T-helper 1 cell treated with Interleukin-12 subunit alpha and Interleukin-12 subunit beta and Interleukin-4 antibody, amounts not matched to agents 30 μg/mL and 1 μg/mL, for 36 hours (primary cell): ENCODE data around the gene REN.

Experiments
- H3K27ac Mint-ChIP-seq: one replicate; pipeline ENCODE4 v1.8.0; 2021; ENCODE audit warnings: mild to moderate bottlenecking, mixed read lengths
- H3K27me3 Mint-ChIP-seq: one replicate; pipeline ENCODE4 v1.8.0; 2021; ENCODE audit warnings: low read depth, mixed read lengths
- H3K36me3 Mint-ChIP-seq: one replicate; pipeline ENCODE4 v1.8.0; 2021; ENCODE audit warnings: low read depth, mixed read lengths
- H3K4me1 Mint-ChIP-seq: one replicate; pipeline ENCODE4 v1.8.0; 2021; ENCODE audit warnings: low read depth, mixed read lengths
- H3K4me3 Mint-ChIP-seq: one replicate; pipeline ENCODE4 v1.8.0; 2021; ENCODE audit warnings: mild to moderate bottlenecking, moderate library complexity, mixed read lengths
- H3K9me3 Mint-ChIP-seq: one replicate; pipeline ENCODE4 v1.8.0; 2021; ENCODE audit warnings: mixed read lengths

Gene REN

DNA sequence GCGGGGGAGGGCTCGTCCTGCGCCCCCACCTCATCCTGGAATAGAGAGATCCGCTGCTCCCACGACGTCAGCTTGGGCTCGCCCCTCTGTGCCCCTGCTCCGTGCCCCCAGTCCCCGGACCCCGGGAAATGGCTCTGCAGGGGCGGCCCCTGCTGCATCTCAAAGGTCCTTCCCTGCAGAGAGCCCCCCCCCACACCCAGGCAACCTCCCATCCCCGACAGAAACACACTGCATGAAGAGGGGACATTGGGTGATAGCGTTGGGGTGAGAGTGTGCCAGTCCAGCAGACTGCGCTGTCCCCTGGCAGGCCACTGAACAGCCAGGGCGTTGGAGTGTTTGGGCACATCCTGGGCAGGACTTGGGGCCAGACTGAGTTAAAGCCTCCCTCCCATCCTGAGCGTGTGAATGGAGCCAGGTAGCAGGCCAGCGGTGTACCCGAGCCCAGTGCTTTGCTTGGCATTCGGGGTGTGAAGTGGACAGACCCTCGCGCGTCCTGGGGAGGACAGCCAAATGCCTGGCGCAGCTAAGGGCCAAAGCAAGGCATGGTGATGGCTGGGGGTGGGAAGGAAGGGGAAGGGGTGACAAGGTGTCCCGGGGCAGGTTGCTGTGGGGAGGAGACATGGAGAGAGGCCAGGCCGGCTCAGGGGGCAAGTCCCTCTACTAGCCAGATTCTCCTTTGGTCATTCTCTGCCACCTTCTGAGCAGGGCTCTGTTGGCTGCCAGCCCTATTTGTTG lies 13.7 kb downstream of the REN start:
- Mint-ChIP-seq H3K9me3 (no peaks in the 10 kb centered on the region), H3K27ac (no peak overlapping the region), H3K36me3 (no peaks in the 10 kb centered on the region), H3K4me1 (no peaks in the 10 kb centered on the region), H3K4me3 (peak overlapping the region; percentile 2), H3K27me3 (peaks cover 43% of the 10 kb centered on the region)

DNA sequence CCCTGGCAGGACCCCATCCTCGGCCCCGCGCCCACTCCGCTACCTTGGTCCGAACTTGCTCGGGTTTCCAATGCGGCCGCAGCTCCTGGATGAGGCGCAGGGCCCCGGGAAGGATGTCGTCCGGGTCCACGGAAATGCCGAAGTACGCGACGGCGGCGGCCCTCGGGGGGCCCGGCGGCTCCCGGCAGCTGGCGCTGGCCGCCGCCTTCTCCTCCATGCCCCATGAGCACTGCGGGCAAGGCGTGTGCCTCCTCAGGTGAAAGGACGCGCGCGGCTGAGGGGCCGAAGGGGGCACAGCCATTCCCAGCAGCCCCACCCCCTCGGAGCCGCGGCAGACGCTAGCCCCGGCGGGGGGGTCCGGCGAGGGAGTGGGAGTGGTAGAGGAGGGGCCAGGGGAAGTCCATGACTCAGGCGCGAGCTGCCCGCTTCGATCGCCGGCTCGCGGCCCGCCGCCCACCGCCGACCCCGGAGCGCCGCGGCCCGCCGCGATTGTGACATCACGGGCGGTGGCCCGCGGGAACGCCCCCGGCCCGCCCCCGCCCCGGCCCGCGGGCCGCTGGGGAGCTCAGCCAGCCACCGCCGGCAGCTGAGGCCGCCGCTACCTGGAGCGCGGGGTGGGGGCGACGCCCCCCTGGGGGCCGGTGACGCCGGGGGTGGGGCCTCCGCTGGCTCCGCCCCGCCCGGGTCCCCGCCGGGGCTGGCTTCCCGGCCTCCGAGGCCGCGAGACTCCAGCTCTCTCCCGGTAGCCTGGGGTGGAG lies 14.4 kb downstream of the REN start, which contains the start of gene ETNK2:
Gene ETNK2, minus strand, starts transcription at position 493 of the 758 bp plus-strand sequence. Its CDS starts 192 bp downstream, at position 301.
- H3K27me3 Mint-ChIP-seq: peaks cover 43% of the 10 kb centered on the region
- H3K36me3 Mint-ChIP-seq: no peaks in the 10 kb centered on the region
- no peaks in the 10 kb centered on the region for H3K9me3 Mint-ChIP-seq
- H3K4me3 Mint-ChIP-seq: peak within 1 kb of the TSS; percentile 46
- no peaks in the 10 kb centered on the region for H3K4me1 Mint-ChIP-seq
- no peak within 1 kb of the TSS for H3K27ac Mint-ChIP-seq

DNA sequence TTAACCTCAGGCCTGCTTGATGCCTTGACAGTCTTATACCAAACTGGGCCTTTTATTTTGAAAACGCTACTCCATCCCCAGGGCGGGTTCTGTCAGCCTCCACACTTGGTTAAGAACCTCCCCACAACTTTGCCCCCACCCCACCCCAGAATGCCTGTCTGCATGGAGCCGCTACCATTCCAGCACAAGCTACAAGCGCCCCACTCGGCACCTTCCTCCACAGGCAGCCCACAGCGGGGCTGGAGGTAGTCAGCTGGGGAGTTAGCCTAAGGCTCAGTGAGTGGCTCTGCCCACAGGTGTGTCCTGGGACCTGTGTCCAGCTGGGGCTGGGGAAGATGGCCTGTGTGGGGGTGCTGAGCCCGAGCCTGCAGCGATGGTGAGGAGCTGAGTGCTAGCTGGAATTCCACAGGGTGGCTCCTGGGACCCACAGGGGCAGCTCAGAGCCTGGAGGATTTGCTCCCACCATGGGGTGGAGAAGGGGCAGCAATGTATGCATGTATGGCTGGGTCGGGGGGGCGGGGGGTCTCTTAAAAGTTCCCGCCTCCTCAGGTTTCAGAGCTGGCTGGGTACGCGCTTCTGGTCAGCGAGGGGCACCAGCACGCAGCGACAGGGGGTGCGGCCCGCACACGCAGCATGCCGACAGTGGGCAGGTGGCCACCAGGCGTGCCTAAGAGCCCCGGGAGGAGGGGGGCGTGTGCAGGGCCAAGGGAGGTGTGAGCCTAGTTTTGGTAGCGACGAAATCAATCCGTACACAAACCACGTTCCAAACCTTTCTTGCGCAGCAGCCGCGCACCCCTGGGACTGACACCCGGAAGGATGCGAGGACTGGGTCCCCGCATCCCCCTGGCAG lies 15.2 kb downstream of the REN start:
- Mint-ChIP-seq H3K27ac (no peak overlapping the region), H3K4me1 (no peaks in the 10 kb centered on the region), H3K27me3 (peaks cover 43% of the 10 kb centered on the region), H3K4me3 (peak overlapping the region; percentile 62), H3K9me3 (no peaks in the 10 kb centered on the region), H3K36me3 (no peaks in the 10 kb centered on the region)

DNA sequence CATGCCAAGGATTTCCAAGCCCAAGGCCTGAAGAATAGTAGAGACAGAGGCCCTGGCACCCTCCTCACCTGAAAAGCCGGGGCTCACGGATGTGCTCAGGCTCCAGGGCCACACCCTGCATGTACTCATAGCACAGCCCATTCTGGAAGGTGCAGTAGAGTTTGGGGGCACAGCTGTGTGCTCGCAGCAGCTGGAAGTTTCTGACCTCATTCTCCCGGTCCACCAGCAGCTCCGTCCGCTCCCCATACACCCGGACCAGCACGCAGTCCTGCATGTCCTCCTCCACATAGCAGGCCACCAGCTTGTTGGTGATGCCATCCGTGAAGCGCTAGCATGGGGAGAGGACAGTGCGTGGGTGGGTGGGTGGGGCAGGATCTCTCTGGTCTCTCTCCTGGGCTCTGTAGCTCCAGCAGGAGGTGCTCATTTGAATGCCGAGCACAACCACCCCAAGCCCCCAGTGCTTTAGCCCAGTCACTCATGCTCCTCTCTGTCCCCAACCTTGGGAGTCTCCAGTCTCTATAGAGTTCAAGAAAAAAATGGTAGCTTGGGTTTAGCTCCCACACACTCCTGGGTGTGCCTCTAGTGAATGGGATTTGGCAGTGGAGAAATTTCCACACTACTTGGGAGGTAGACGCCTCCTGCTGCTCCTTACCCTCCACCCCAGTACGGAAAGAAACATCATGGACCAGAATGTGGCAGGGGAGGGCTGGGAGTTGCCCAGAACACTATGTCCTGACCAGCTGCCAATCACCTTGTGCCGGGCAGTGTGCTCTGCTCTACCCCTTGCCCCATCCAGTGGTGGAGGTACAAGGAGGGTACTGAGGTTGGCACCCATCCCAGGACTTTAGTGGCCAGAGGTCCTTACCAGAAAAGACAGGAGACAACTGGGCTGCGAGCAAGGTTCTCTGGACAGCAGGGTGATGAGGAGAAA lies 16.2 kb downstream of the REN start:
- Mint-ChIP-seq H3K36me3 (no peaks in the 10 kb centered on the region), H3K4me3 (peak overlapping the region; percentile 62), H3K27ac (no peak overlapping the region), H3K4me1 (no peaks in the 10 kb centered on the region), H3K9me3 (no peaks in the 10 kb centered on the region), H3K27me3 (peaks cover 39% of the 10 kb centered on the region)

DNA sequence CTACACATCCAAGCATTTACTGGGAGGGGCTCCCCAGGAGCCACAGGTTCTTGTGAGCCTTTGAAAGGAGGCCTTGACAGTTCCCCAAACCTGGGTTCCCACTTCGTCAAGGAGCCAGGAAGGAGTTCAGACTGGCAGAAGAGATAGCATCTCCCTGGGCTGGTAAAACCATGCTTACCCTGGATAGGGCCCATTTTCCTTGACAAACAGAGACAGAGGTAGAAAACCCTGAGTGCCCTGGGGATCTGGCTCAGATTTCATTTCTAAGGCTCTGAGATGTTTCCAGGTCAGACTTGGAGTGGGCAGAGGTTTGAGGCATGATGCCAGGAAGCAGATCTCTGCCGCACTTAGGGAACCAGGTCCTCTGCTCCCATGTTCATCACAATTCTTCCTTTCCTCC lies 17.0 kb downstream of the REN start:
- Mint-ChIP-seq H3K4me1 (no peaks in the 10 kb centered on the region), H3K36me3 (no peaks in the 10 kb centered on the region), H3K27ac (no peak overlapping the region), H3K27me3 (peaks cover 34% of the 10 kb centered on the region), H3K9me3 (no peaks in the 10 kb centered on the region), H3K4me3 (no peak overlapping the region)

DNA sequence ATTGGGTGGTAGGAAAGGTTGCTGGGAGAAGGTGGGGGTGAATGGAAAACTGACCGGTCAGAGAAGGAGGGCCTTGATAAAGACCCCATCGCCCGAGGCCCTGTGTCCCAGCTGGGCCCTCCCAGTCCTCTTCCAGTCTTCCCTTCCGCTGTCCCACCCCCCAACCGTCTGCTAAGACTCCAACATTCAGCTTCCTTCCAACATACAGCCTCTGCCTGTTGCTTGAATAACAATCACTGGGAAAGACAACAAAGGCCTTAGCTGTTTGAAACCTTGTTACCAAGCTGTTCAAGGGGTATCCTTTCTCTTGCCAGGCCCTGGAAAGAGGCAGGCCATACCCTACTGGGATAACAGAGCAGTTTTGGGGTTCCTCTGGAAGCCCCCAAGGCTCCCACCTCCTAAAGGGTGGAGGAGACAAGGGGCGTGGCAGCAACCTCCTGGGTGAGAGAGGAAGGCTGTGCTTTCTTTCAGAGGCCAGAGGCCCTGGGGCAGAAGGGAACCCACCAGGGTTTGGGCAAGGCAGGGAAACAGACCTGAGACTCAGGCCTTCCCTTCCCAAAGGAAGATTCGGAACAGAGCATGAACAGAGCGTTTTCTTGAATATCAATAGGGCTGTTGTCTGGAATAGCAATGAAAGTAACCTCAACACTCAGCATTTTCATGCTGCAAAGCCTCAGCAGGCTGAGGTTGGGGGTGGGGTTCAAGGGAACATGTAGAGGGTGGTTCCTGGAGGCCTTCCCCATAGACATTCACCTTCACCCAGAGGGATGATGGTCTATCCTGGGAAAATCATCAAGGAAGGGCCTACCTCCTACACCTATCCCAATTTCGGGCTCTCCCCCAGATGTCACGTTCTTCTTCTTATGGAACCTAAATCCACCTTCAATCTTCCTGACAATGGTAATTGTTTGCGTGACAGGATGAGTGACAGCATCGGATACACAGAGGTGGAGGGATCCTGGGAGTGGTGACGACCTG lies 18.4 kb downstream of the REN start:
- Mint-ChIP-seq H3K4me1 (no peaks in the 10 kb centered on the region), H3K27ac (no peak overlapping the region), H3K27me3 (peaks cover 22% of the 10 kb centered on the region), H3K36me3 (no peaks in the 10 kb centered on the region), H3K4me3 (no peak overlapping the region), H3K9me3 (no peaks in the 10 kb centered on the region)

DNA sequence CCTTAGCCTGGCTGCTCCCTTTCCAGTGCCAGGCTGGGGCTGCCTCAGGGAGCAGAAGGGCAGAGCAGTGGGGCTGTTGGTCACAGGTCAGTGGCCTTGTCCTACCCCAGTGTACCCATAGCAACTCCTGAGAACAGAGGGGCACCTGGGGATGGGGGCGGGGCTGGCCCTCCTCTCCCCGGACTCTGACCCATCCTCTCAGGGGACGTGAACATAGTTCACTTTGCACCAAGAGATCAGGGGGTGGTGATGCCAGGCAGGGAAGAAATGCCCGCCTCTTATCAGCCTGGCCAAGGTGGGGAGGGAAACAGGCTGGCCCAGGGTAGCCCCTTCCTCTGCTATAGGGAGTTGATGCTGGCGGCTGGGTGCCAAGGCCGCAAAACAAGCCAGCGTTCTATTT lies 19.2 kb downstream of the REN start:
- no peaks in the 10 kb centered on the region for H3K36me3 Mint-ChIP-seq
- H3K9me3 Mint-ChIP-seq: no peaks in the 10 kb centered on the region
- peaks cover 17% of the 10 kb centered on the region for H3K27me3 Mint-ChIP-seq
- H3K4me3 Mint-ChIP-seq: no peak overlapping the region
- no peak overlapping the region for H3K27ac Mint-ChIP-seq
- H3K4me1 Mint-ChIP-seq: no peaks in the 10 kb centered on the region

DNA sequence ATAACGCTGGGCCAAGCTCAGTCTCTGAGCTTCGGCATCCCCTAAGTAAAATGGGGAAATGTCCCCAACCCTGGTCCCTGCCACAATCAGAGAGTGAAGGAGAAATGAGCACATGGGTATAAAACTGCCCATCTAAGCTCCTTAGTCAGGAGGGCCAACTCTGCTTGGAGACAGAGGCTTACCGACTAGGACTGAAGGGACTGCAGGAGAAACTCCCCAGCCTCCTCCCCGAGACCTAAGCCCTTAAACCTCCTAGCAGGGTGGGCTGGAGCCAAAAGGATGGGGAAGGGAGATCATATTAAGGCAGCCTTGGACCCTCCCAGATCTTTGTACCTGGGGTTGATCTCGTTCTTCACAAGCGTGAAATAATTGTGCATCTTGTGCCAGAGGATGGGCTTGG lies 19.8 kb downstream of the REN start:
- Mint-ChIP-seq H3K4me1 (no peaks in the 10 kb centered on the region), H3K4me3 (no peak overlapping the region), H3K9me3 (no peaks in the 10 kb centered on the region), H3K27me3 (peaks cover 17% of the 10 kb centered on the region), H3K27ac (no peak overlapping the region), H3K36me3 (no peaks in the 10 kb centered on the region)

DNA sequence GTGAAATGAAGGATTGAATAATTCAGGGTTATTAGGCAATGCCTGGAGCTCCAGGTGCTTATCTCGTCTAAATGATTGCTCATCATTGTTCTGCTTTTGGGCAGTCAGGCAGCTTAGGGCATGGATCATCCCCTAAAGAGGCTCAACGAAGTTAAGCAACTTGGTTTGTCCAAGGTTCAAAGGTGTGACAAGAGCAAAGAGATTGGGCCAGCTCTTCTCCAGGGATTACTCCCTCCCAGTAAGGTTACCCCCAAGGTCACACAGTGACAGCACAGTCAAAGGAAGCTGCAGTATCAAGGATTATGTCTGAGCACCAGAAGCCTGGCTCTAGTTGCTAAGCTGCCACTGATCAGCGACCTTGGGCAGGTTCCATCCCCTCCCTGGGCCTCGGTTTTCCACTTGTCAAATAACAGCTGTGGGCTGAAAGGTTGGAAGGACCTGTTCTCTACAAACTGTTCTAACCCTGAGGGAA lies 21.1 kb downstream of the REN start:
- H3K4me1 Mint-ChIP-seq: no peaks in the 10 kb centered on the region
- H3K4me3 Mint-ChIP-seq: no peak overlapping the region
- H3K9me3 Mint-ChIP-seq: no peaks in the 10 kb centered on the region
- no peak overlapping the region for H3K27ac Mint-ChIP-seq
- peaks cover 7% of the 10 kb centered on the region for H3K27me3 Mint-ChIP-seq
- H3K36me3 Mint-ChIP-seq: no peaks in the 10 kb centered on the region

DNA sequence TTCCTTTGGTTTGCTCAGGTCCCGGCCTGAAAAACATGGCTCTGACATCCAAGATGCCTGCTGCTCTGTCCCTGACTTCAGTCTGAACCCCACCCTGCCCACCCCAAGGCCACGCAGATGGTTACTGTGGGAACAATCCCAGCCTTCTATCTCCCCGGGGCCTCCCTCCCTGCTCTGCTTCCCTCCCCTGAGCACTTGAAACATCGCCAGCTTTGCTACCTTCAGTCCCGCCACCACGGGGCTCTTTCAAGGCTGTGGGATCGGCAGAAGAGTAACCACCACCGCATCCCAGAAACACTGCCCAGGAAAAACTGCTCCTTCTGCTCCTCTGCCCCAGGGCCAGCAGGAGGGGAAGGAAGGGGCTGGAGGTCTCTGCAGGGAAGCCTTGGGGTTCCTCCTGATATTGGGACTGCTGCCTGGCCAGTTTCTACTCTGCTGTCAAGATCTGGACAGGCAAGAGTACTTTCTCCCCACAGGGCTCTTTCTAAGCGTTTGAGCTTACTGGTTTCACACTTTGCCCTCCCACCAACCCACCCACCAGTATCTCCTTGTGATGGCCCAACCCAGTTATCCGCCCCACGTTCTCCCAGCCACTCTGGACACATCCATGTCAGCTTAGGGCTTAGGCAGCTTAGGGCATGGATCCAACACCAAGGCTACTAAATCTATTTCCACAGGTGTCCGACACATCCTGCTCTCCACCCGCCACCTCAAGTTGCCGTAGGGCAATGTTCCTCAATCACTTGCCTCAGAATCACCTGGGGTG lies 22.7 kb downstream of the REN start:
- no peak overlapping the region for H3K4me3 Mint-ChIP-seq
- no peak overlapping the region for H3K27ac Mint-ChIP-seq
- H3K9me3 Mint-ChIP-seq: no peaks in the 10 kb centered on the region
- H3K4me1 Mint-ChIP-seq: no peaks in the 10 kb centered on the region
- no peaks in the 10 kb centered on the region for H3K27me3 Mint-ChIP-seq
- no peaks in the 10 kb centered on the region for H3K36me3 Mint-ChIP-seq

DNA sequence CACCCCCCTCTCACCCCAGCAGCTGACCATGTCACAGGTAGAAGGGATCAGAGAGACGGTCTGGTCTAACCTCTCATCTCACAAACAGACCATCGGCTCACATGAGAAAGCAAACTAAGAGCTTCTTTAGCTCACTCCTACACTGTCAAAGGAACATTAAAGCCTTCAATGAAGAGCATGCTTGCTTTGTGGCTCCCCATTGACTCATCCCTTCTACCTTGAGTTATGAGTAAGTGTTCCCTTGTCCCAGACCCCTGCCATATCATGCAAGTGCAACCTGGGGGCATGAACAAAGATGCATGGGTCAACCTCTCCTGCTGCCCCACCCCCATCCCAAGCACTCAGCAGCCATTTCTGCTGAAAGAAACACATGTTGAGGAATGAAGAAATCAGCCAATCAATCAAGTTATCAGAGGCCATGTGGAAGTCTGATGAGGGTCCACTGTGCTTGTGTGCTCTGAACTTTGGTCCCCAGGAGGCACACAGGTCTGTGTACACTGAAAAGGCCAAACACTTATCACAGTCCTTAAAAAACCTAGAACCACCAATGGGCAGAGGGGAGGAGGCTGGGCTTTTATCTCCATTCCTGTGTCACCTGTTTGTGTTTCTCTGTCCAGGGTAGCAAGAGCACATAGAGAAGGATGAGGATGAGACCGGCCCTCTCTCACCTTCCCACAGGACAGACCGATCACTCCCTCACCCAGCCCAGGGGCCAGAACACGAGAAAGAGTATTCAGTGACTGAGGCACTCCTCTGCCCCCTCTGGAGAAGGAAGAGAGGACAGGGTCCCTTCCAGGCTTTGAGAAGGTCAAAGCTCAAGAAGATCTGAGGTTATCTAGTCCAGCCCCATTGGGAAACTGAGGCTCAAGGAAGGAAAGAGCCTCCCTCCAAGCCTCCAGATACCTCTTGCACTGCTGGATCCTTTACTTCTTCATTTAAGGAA lies 23.8 kb downstream of the REN start:
- Mint-ChIP-seq H3K4me1 (no peaks in the 10 kb centered on the region), H3K9me3 (no peaks in the 10 kb centered on the region), H3K27me3 (no peaks in the 10 kb centered on the region), H3K36me3 (no peaks in the 10 kb centered on the region), H3K27ac (no peak overlapping the region), H3K4me3 (no peak overlapping the region)
